Pancreas (tissue), 10 donors: Measurements from ENCODE around the gene FAHD2A. TPM values are rescaled to one million over a fixed set of nuclear protein-coding genes. Genes with fewer than 3 reads are reported as not detected.

ENCODE experiments used
- ATAC-seq, 4 donors: fragments of 200-7000 bp; cut with Tn5 transposase; one replicate each; pipeline versions ENCODE4 v1.8.0 to v1.9.1; 2020; ENCODE audit warnings: mild to moderate bottlenecking in 4 of 4, moderate library complexity in 4 of 4
- DNase-seq, 6 donors: peaks; one replicate each; pipeline ENCODE4 v3.0.0-alpha.2; 2020
- FAIRE-seq: peaks from 2 replicates; lab custom pipeline; 2012; peaks lifted over from hg19 to GRCh38; lab: Jason Lieb, UNC
- H3K27ac ChIP-seq, 4 donors: fragments of 200-600 bp; sonication (generic); 1 replicate in 3 of 4; 2 replicates in 1 of 4; pipeline versions ENCODE4 v1.5.0 to v1.8.0; 2020
- H3K27me3 ChIP-seq, 4 donors: fragments of 200-600 bp; one replicate each; pipeline ENCODE4 v1.8.0; 2021
- H3K36me3 ChIP-seq, 3 donors: fragments of 200-600 bp; sonication (generic) in 1 of 3; one replicate each; pipeline versions ENCODE4 v1.5.0 to v1.8.0; 2020 to 2021
- H3K4me1 ChIP-seq, 3 donors: fragments of 200-600 bp; one replicate each; pipeline ENCODE4 v1.8.0; 2021
- H3K4me3 ChIP-seq, 4 donors: fragments of 200-600 bp; sonication (generic) in 2 of 4; one replicate each; pipeline versions ENCODE4 v1.5.0 to v1.8.0; 2020 to 2021
- H3K9me3 ChIP-seq, 4 donors: fragments of 200-600 bp; one replicate each; pipeline ENCODE4 v1.8.0; 2021
- WGBS, 2 donors: extraction: QIAGEN DNeasy Blood & Tissue Kit; methylation state at CpG; one replicate each; pipeline ENCODE4 v1.1.7; 2013; 5-methylcytosine and 5-hydroxymethylcytosine counted together
- intact Hi-C, 3 donors: fragments of 100-400 bp; cut with DNase I; formaldehyde crosslinking; loops; one replicate each; pipeline versions ENCODE4 v1.11.1 to v1.14.2; 2022
- polyA plus RNA-seq, 2 donors: library from polyadenylated mRNA; stranded (reverse); fragments of 200-250 nt; gene quantifications; one replicate each; pipeline ENCODE4 v1.2.3, GENCODE V29; 2013
- total RNA-seq, 6 donors: library from RNA; stranded (reverse); fragmentation: NEBNext Ultra II Directional in 4 of 6; extraction: Animal tissue kit (Norgen Biotek cat#: 25700) in 4 of 6; gene quantifications; one replicate each; pipeline versions ENCODE4 v1.2.1 to v1.2.4, GENCODE V29; 2021 to 2023
- TF ChIP-seq, protein P1 (sequence below), 4 donors: fragments of 200-600 bp; sonication (generic) in 3 of 4; IDR thresholded peaks; one replicate each; pipeline versions ENCODE4 v1.5.0 to v1.8.0; 2021; ENCODE audit warnings: antibody characterized with exemption in 4 of 4
- donor health status: healthy with polysubstance abuse.
- donor health status: DM: no; HTN: no; CAD: no; lungs with moderate emphysema.
- donor health status: DM: no; HTN: no; CAD: no.
- donor health status: control.
- donor health status: control.
- donor health status: Bipolar disorder and iron deficiency.
- donor health status: DM: yes; HTN: yes; CAD: no.
- donor health status: DM: no; HTN: no; CAD: no.
- donor health status: DM: no; HTN: no; CAD: no.
- donor health status: DM: yes; HTN: yes; CAD: no.

Gene FAHD2A
- total and polyA plus RNA-seq, 8 donors: 15.4 to 22.2 (median 18.3) TPM

DNA sequence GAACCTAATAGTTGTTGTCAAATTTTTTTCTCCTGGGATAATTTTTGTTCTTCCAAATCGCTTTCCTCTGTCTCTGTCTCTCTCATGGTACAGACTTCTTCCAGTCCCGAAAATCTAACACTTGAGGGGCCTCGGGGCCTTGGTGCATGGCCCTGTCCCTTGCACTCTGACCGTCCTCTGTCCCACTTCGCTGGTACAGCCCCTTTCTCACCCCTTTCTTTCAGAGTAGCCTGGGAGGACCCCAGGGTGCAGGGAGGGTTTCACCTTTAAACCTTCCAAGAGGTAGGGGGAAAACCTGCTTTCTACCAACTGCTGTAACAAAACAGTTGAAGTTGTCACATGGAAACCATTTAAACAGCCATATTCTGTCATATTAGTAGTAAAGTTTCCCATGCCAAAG is 22.2 kb upstream of the FAHD2A start:
- 74 to 76% methylated on average over 5 of the region's 5 CpGs for WGBS, 2 donors
- H3K4me3 ChIP-seq: no peak overlapping the region
- FAIRE-seq (no peak), DNase-seq (no peak), ATAC-seq (no peak)
- H3K36me3 ChIP-seq: no peaks in the 10 kb centered on the region
- H3K27me3 ChIP-seq: no peaks in the 10 kb centered on the region
- H3K4me1 ChIP-seq: no peaks in the 10 kb centered on the region
- H3K9me3 ChIP-seq: no peaks in the 10 kb centered on the region
- TF ChIP-seq, protein P1, sequence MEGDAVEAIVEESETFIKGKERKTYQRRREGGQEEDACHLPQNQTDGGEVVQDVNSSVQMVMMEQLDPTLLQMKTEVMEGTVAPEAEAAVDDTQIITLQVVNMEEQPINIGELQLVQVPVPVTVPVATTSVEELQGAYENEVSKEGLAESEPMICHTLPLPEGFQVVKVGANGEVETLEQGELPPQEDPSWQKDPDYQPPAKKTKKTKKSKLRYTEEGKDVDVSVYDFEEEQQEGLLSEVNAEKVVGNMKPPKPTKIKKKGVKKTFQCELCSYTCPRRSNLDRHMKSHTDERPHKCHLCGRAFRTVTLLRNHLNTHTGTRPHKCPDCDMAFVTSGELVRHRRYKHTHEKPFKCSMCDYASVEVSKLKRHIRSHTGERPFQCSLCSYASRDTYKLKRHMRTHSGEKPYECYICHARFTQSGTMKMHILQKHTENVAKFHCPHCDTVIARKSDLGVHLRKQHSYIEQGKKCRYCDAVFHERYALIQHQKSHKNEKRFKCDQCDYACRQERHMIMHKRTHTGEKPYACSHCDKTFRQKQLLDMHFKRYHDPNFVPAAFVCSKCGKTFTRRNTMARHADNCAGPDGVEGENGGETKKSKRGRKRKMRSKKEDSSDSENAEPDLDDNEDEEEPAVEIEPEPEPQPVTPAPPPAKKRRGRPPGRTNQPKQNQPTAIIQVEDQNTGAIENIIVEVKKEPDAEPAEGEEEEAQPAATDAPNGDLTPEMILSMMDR (IDR thresholded peaks at IDR 0.05): no peak
- intact Hi-C loops: no loop called here
- H3K27ac ChIP-seq: no peak overlapping the region

DNA sequence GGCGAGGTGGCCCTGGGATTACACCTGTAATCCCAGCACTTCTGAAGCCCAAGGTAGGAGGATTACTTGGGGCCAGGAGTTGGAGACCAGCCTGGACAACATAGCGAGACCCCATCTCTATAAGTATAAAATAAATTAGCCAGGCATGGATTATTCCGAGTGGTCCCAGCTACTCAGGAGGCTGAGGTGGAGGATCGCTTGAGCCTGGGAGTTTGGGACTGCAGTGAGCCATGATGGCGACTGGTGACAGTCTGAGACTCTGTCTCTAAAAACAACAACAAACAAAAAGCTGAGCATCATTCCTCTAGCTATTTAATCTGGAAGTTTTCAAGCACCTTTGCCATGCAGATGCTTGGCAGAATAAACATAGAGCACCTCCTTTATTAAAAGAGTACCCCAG is 21.8 kb upstream of the FAHD2A start:
- H3K27ac ChIP-seq: no peak overlapping the region
- ATAC-seq: no peak
- TF ChIP-seq, protein P1 (IDR thresholded peaks at IDR 0.05): no peak
- no peak for FAIRE-seq
- peak in 1 of 6 donors; percentile 1 for DNase-seq
- H3K4me3 ChIP-seq: no peak overlapping the region
- no peaks in the 10 kb centered on the region for H3K9me3 ChIP-seq
- H3K36me3 ChIP-seq: no peaks in the 10 kb centered on the region
- no peaks in the 10 kb centered on the region for H3K27me3 ChIP-seq
- 87% methylated on average over 5 of the region's 5 CpGs for WGBS, 2 donors
- intact Hi-C loops: no loop called here
- H3K4me1 ChIP-seq: no peaks in the 10 kb centered on the region

DNA sequence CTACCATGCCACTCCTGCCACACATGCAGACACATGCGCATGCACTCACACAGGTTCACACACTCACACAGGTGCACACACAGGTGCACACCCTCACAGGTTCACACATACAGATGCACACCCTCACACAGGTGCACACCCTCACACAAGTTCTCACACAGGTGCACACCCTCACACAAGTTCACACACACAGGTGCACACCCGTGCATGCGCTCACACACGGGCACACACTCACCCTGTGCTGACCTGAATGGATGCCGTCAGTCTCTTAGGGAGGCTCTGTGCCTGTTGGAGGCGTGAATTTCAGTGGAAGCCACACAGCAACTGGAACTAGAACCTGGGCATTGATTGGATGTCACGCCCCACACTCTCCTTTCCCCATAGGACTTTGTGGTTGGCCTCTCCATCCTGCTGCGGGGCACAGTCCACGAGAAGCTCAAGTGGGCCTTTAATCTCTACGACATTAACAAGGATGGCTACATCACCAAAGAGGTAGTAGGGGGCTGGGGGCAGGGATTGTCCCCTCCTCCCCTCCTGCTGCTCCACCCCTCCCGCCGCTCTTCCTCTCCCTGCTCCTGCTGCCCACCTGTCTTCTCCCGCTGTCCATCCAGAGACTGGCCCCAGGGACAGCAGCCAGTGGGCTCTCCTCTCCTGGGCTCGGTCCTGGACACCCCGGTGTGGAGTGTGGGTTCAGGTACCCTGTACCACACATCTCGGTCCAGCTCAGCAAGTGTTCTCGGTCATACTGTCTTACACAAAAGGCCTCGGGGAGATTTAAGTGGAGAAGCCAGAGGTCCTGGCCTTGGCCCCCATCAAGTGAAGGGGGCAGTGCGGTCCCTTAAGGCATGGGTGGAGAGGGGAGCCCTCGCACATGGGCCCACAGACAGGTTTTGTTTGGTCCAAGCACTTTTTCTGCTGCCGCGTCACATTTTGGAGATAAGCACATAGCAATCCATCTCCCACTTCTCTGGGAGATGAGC is 21.0 kb upstream of the FAHD2A start:
- 80 to 87% methylated on average over 20 to 21 of the region's 22 CpGs for WGBS, 2 donors
- DNase-seq: peak in 1 of 6 donors; percentile 5
- intact Hi-C loops: no loop called here

DNA sequence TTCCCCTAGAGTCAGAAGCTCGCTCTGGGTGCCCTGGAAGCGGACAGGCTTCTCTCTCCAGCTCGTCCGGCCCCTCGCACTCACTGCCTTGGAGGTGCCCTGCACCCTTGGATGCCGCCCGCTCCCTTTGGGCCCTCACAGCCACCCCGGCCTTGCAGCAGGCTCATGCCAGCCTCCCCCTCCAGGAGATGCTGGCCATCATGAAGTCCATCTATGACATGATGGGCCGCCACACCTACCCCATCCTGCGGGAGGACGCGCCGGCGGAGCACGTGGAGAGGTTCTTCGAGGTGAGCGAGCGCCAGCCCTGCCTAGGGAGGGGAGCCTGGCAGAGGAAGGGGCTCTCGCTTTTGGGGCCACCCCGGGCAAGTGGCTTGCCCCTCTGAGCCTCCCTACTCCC is 20.3 kb upstream of the FAHD2A start:
- no peak for FAIRE-seq
- DNase-seq: peak in 2 of 6 donors; percentile 4 to 60
- no peak for ATAC-seq

More for the DNA sequence above, 21.0 kb upstream of the FAHD2A start:
- no peaks in the 10 kb centered on the region for H3K27me3 ChIP-seq
- H3K9me3 ChIP-seq: no peaks in the 10 kb centered on the region
- H3K27ac ChIP-seq: no peak overlapping the region
- FAIRE-seq: no peak
- ATAC-seq: no peak
- H3K36me3 ChIP-seq: no peaks in the 10 kb centered on the region
- no peaks in the 10 kb centered on the region for H3K4me1 ChIP-seq
- TF ChIP-seq, protein P1 (IDR thresholded peaks at IDR 0.05): no peak
- no peak overlapping the region for H3K4me3 ChIP-seq

More for the DNA sequence above, 20.3 kb upstream of the FAHD2A start:
- WGBS, 2 donors: 90 to 91% methylated on average over 20 of the region's 20 CpGs
- H3K27ac ChIP-seq: no peak overlapping the region
- no peaks in the 10 kb centered on the region for H3K4me1 ChIP-seq
- H3K36me3 ChIP-seq: no peaks in the 10 kb centered on the region
- H3K4me3 ChIP-seq: no peak overlapping the region
- H3K9me3 ChIP-seq: no peaks in the 10 kb centered on the region
- intact Hi-C loops: no loop called here
- TF ChIP-seq, protein P1 (IDR thresholded peaks at IDR 0.05): no peak
- no peaks in the 10 kb centered on the region for H3K27me3 ChIP-seq
